Heart right ventricle (tissue), 16 donors: ENCODE data around the gene TRA2B. TPM values are rescaled to one million over a fixed set of nuclear protein-coding genes. Genes with fewer than 3 reads are reported as not detected.

Source experiments
- ATAC-seq, 8 donors: fragments of 200-7000 bp; cut with Tn5 transposase; one replicate each; pipeline ENCODE4 v1.9.1; 2020; ENCODE audit warnings: mild to moderate bottlenecking in 8 of 8, moderate library complexity in 8 of 8, moderate number of reproducible peaks in 1 of 8
- DNase-seq, 2 donors: peaks; one replicate each; pipeline ENCODE4 v3.0.0-alpha.2; 2020
- H3K27ac ChIP-seq, 10 donors: fragments of 200-600 bp; sonication (generic) in 2 of 10; one replicate each; pipeline versions ENCODE4 v1.5.0 to v1.8.0; 2020 to 2022; ENCODE audit warnings: mild to moderate bottlenecking in 3 of 10
- H3K27me3 ChIP-seq, 7 donors: fragments of 200-600 bp; one replicate each; pipeline ENCODE4 v1.8.0; 2021 to 2022; ENCODE audit warnings: mild to moderate bottlenecking in 2 of 7
- H3K36me3 ChIP-seq, 9 donors: fragments of 200-600 bp; sonication (generic) in 1 of 9; one replicate each; pipeline versions ENCODE4 v1.5.0 to v1.8.0; 2020 to 2022; ENCODE audit warnings: mild to moderate bottlenecking in 2 of 9
- H3K4me1 ChIP-seq, 9 donors: fragments of 200-600 bp; sonication (generic) in 1 of 9; one replicate each; pipeline versions ENCODE4 v1.5.0 to v1.8.0; 2020 to 2022; ENCODE audit warnings: mild to moderate bottlenecking in 4 of 9
- H3K4me3 ChIP-seq, 10 donors: fragments of 200-600 bp; sonication (generic) in 2 of 10; one replicate each; pipeline versions ENCODE4 v1.5.0 to v1.8.0; 2020 to 2022; ENCODE audit warnings: mild to moderate bottlenecking in 7 of 10, moderate library complexity in 2 of 10
- H3K9me3 ChIP-seq, 11 donors: fragments of 200-600 bp in 10 of 11; sonication (generic) in 2 of 11; one replicate each; pipeline versions ENCODE4 v1.5.0 to v1.8.0; 2013 to 2022; ENCODE audit warnings: mild to moderate bottlenecking in 2 of 11, control low read depth in 1 of 11, moderate library complexity in 1 of 11
- CTCF ChIP-seq, 9 donors: fragments of 200-600 bp; sonication (generic) in 2 of 9; IDR thresholded peaks; one replicate each; pipeline versions ENCODE4 v1.5.0 to v1.8.0; 2021 to 2022; ENCODE audit warnings: antibody characterized with exemption in 9 of 9, mild to moderate bottlenecking in 5 of 9, moderate library complexity in 1 of 9
- WGBS, 2 donors: extraction: QIAGEN DNeasy Blood & Tissue Kit; methylation state at CpG; one replicate each; pipeline ENCODE4 v1.1.7; 2013; ENCODE audit warnings: inconsistent platforms in 1 of 2; 5-methylcytosine and 5-hydroxymethylcytosine counted together
- intact Hi-C, 10 donors: fragments of 100-400 bp; cut with DNase I; formaldehyde crosslinking; loops; one replicate each; pipeline versions ENCODE4 v1.11.1 to v1.14.2; 2022
- polyA plus RNA-seq, 2 donors: library from polyadenylated mRNA; stranded (reverse); fragments of 200-250 nt; gene quantifications; one replicate each; pipeline ENCODE4 v1.2.3, GENCODE V29; 2013
- total RNA-seq, 10 donors: library from RNA; stranded (reverse); fragmentation: NEBNext Ultra II Directional in 3 of 10; extraction: Animal tissue kit (Norgen Biotek cat#: 25700) in 3 of 10; gene quantifications; one replicate each; pipeline versions ENCODE4 v1.2.1 to v1.2.4, GENCODE V29; 2021 to 2023
- donor health status: Arrhythmogenic right ventricular cardiomyopathy.
- donor health status: ischemic (EF 13 %, LVEDD 7.1; RV severe dilation, severe dysfunction).
- donor health status: healthy with polysubstance abuse.
- donor health status: DM: no; HTN: yes; CAD: no.
- donor health status: DM: no; HTN: no; CAD: no.
- donor health status: ischemic (EF 25% LVEDD 6.9; RV normal size, moderate dysfunction).
- donor health status: ischemic (EF 25% LVEDD 5.7; RV mildly dilated, moderate dysfunction).
- donor health status: healthy.
- donor health status: DM: yes; HTN: yes; CAD: no.
- donor health status: Ischemic cardiomyopathy.
- donor health status: ischemic (EF 35%, LVEDD 5.7; RV mildly dilated, moderate dysfunction).
- donor health status: nonischemic (EF 11% LVEDD 7.7; RV severe dilation, severe dysfunction).
- donor health status: DM: yes; HTN: yes; CAD: no.
- donor health status: PGD.
- donor health status: ischemic (EF 29% LVEDD 5.4; RV normal size, mild dysfunction).
- donor health status: nonischemic (EF 23%, LVEDD 6.1; RV moderate dilation, normal function).

TRA2B gene
- total and polyA plus RNA-seq, 12 donors: 43.6 to 75.9 (median 49.8) TPM

- TF ChIP-seq CTCF (IDR thresholded peaks at IDR 0.05): no peak
- no peak for ATAC-seq
Measured at GRCh38 chr3:185916042-185916833, 21.6 kb downstream of the TRA2B start.

DNA sequence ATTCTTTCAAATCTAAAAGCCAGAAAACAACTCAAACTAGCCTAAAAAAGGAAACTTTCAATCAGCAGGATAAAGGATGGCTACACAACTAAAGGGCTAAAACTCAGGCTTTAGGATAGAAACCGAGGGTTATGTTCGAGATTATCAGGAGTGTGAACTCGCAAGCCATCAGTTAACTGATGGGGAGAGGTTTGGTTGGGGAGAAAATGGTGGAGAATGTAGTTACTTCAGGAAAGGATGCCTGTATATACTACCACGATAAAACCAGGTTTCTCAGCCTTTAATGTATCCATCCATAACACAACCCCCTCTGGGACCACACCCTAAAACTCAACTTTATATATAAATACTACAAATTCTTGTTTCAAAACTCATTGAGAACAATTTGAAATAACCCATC is 22.2 kb downstream of the TRA2B start:
- no peak for TF ChIP-seq CTCF (IDR thresholded peaks at IDR 0.05)
- no peaks in the 10 kb centered on the region for H3K27me3 ChIP-seq
- 88% methylated on average over 4 of the region's 4 CpGs for WGBS, 2 donors
- peaks cover 0 to 6% (median 0%) of the 10 kb centered on the region in 9 donors for H3K4me1 ChIP-seq
- no peak overlapping the region for H3K4me3 ChIP-seq
- no peaks in the 10 kb centered on the region for H3K9me3 ChIP-seq
- intact Hi-C loops: loop anchor here in 1 of 10 donors (10.0 kb wide), 1 partner anchor 181 kb away; no protein-coding TSS in a partner anchor
- DNase-seq (no peak), ATAC-seq (no peak)
- H3K27ac ChIP-seq: no peak overlapping the region
- H3K36me3 ChIP-seq: peaks cover 0 to 82% (median 65%) of the 10 kb centered on the region in 9 donors

More at GRCh38 chr3:185916042-185916833, 21.6 kb downstream of the TRA2B start:
- Histone ChIP-seq H3K4me1 (peaks cover 0 to 12% (median 0%) of the 10 kb centered on the region in 9 donors), H3K27ac (no peak overlapping the region), H3K27me3 (no peaks in the 10 kb centered on the region), H3K36me3 (peaks cover 0 to 88% (median 71%) of the 10 kb centered on the region in 9 donors), H3K4me3 (no peak overlapping the region), H3K9me3 (no peaks in the 10 kb centered on the region)
- no peak for DNase-seq
- intact Hi-C loops: loop anchor here in 1 of 10 donors (10.0 kb wide), 1 partner anchor 181 kb away; no protein-coding TSS in a partner anchor
- 87 to 88% methylated on average over 5 of the region's 5 CpGs for WGBS, 2 donors

GRCh38 chr3:185914911-185915629 is 22.7 kb downstream of the TRA2B start:
- Histone ChIP-seq H3K4me1 (peaks cover 0 to 5% (median 0%) of the 10 kb centered on the region in 9 donors), H3K27me3 (no peaks in the 10 kb centered on the region), H3K27ac (no peak overlapping the region), H3K9me3 (no peaks in the 10 kb centered on the region), H3K36me3 (peaks cover 0 to 76% (median 59%) of the 10 kb centered on the region in 9 donors), H3K4me3 (no peak overlapping the region)
- no peak for ATAC-seq
- no peak for DNase-seq
- 85 to 86% methylated on average over 6 of the region's 6 CpGs for WGBS, 2 donors
- intact Hi-C loops: loop anchor here in 1 of 10 donors (10.0 kb wide), 1 partner anchor 180 kb away; no protein-coding TSS in a partner anchor
- TF ChIP-seq CTCF (IDR thresholded peaks at IDR 0.05): no peak
